ENCODE data around the gene SORT1.
"Not testable (repeated sequence)": the region's sequence is repeated elsewhere in the genome, so short reads cannot be mapped to it uniquely, and the experiment has no call there.

SORT1 gene

DNA sequence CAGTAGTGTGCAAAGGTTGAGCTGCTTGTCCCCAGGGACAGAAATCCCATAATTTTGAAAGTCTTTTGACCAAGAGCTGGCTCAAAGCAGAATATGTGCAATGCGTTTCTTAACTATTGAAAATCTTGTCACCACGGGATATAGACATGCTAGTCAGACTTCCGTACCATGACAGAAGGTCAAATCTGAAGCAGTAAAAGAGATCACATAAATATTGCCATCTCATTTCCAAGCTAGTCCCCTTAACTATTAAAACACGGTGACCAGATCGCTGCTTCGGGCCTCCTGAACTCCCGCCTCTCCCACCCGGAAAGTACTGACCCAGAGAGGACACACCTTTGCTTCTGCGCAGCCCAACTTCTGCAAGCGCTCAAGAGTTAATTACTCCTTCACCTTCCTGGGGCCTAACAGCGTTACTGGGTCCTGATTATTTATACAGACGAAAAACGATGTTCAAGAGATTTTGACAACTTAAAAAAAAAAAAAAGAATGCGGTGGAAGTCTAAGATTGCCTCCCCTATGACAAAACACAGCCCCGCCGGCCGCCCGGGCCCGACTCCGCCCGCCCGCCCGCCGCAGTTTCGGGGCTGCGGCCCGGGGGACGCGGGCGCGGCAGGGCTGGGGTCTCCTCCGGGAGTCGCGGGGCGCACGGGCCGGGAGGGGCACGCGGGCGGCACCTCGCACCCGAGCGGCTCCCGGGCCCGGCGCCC is 692 bp downstream of the SORT1 start:
- TF ChIP-seq, protein P1, sequence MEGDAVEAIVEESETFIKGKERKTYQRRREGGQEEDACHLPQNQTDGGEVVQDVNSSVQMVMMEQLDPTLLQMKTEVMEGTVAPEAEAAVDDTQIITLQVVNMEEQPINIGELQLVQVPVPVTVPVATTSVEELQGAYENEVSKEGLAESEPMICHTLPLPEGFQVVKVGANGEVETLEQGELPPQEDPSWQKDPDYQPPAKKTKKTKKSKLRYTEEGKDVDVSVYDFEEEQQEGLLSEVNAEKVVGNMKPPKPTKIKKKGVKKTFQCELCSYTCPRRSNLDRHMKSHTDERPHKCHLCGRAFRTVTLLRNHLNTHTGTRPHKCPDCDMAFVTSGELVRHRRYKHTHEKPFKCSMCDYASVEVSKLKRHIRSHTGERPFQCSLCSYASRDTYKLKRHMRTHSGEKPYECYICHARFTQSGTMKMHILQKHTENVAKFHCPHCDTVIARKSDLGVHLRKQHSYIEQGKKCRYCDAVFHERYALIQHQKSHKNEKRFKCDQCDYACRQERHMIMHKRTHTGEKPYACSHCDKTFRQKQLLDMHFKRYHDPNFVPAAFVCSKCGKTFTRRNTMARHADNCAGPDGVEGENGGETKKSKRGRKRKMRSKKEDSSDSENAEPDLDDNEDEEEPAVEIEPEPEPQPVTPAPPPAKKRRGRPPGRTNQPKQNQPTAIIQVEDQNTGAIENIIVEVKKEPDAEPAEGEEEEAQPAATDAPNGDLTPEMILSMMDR (IDR thresholded peaks at IDR 0.05; ENCODE audit: borderline replicate concordance, control extremely low read depth, extremely low read depth, insufficient read depth, missing control alignments), result no peak
- no peak for DNase-seq (ENCODE audit: low spot score)
- in situ Hi-C loops (cut with MboI; ENCODE audit: low sequenced_read_pairs, unreplicated experiment), result loop anchor here (5.0 kb wide), 1 partner anchor 120 kb away; no protein-coding TSS in a partner anchor

GRCh38 chr1:109396513-109396839 is 1.2 kb downstream of the SORT1 start:
- DNase-seq (ENCODE audit: low spot score), result no peak
- in situ Hi-C loops (cut with MboI; ENCODE audit: low sequenced_read_pairs, unreplicated experiment), result loop anchor here (5.0 kb wide), 1 partner anchor 119 kb away; no protein-coding TSS in a partner anchor
- TF ChIP-seq, protein P1 (IDR thresholded peaks at IDR 0.05; ENCODE audit: borderline replicate concordance, control extremely low read depth, extremely low read depth, insufficient read depth, missing control alignments), result no peak

GRCh38 chr1:109395602-109396512 is 1.9 kb downstream of the SORT1 start:
- DNase-seq (ENCODE audit: low spot score), result no peak
- TF ChIP-seq, protein P1 (IDR thresholded peaks at IDR 0.05; ENCODE audit: borderline replicate concordance, control extremely low read depth, extremely low read depth, insufficient read depth, missing control alignments), result no peak
- in situ Hi-C loops (cut with MboI; ENCODE audit: low sequenced_read_pairs, unreplicated experiment), result loop anchor here (5.0 kb wide), 1 partner anchor 119 kb away; no protein-coding TSS in a partner anchor

- in situ Hi-C loops (cut with MboI; ENCODE audit: low sequenced_read_pairs, unreplicated experiment), result loop anchor here (5.0 kb wide), 1 partner anchor 118 kb away; no protein-coding TSS in a partner anchor
- not testable (repeated sequence) for DNase-seq (ENCODE audit: low spot score)
These were observed 2.5 kb downstream of the SORT1 start for GRCh38 chr1:109395282-109395599.

DNA sequence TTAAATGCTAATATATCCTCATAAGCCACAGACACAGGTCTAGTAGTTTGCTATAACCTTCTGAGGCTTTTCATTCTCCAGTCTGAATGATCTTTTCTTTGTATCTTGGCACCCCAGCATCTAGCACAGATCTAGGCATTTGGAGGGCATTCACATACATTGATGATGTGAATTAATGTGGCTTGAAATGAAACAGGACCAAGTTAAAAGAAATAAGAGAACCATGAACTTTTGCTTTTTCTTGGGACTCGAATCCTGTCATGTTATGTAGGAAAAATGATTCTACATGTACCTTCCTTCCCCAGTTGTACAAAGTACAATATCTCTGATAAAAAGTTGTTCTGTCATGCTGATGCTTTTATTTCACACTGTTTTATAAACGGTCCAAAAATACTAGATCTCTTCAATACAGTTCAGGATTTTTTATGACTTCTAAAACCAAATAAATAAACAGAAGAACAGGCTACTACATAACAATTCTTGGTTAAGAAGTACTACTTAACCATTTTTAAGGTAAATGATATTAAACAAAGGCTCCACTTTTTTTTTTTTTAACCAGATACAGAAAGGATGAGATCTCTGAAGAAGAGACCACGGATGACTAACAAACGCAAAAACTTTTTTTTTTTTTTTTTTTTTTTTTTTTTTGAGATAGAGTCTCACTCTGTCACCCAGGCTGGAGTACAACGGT is 3.0 kb downstream of the SORT1 start:
- in situ Hi-C loops (cut with MboI; ENCODE audit: low sequenced_read_pairs, unreplicated experiment), result loop anchor here (5.0 kb wide), 1 partner anchor 117 kb away; no protein-coding TSS in a partner anchor
- TF ChIP-seq, protein P1 (IDR thresholded peaks at IDR 0.05; ENCODE audit: borderline replicate concordance, control extremely low read depth, extremely low read depth, insufficient read depth, missing control alignments), result no peak
- no peak for DNase-seq (ENCODE audit: low spot score)

DNA sequence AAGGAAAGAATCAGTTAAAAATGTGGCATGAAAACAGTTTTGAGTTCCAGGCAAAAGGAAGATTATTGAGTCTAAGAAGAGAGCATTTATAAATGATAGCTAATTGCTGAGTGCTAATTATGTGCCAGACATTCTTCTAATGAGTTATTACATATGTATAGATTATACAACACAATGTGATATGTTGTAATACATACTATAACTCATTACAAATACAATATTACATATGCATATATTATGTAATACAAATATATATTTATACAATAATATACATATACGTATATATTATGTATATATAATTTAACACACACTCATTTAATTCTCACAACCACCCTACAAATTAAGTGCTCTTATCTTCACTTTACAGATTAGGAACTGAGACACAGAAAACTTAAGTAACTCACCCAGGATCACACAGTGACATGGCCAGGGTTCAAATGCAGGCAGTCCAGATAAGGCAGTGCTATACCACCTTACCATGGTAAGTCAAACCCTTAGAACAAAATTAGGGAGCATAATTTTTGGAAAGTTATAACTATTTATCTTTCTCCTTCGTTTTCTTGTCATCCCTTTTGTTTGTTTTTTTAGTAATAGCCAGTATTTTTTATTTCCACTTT is 4.0 kb downstream of the SORT1 start:
- TF ChIP-seq, protein P1 (IDR thresholded peaks at IDR 0.05; ENCODE audit: borderline replicate concordance, control extremely low read depth, extremely low read depth, insufficient read depth, missing control alignments), result no peak
- no peak for DNase-seq (ENCODE audit: low spot score)
- in situ Hi-C loops (cut with MboI; ENCODE audit: low sequenced_read_pairs, unreplicated experiment), result no loop called here

Measured in GM13976 (cell line).